ENCODE data around the gene VAT1L. TPM values are rescaled to one million over a fixed set of nuclear protein-coding genes. Genes with fewer than 3 reads are reported as not detected.
"Not testable (repeated sequence)": the region's sequence is repeated elsewhere in the genome, so short reads cannot be mapped to it uniquely, and the experiment has no call there.

VAT1L gene
- total and polyA plus RNA-seq, 2 experiments from 2014 or later, result 3.1 to 5.9 TPM

GRCh38 chr16:77989846-77990245 is 201.5 kb downstream of the VAT1L start:
- Histone ChIP-seq H3K27ac (no peak overlapping the region), H3K9me2 (replicated peaks; ENCODE audit: insufficient read depth) (no peaks in the 10 kb centered on the region), H3K9me3 (ENCODE audit: low read depth) (no peaks in the 10 kb centered on the region), H3K4me2 (no peak overlapping the region), H2AFZ (no peak overlapping the region), H3K36me3 (replicated peaks; ENCODE audit: insufficient read depth, low read depth) (no peaks in the 10 kb centered on the region), H4K20me1 (ENCODE audit: insufficient read depth, poor library complexity, severe bottlenecking) (no peaks in the 10 kb centered on the region), H3K79me2 (no peaks in the 10 kb centered on the region), H3K4me1 (ENCODE audit: insufficient read depth) (peaks cover 4% of the 10 kb centered on the region), H3K4me3 (no peak overlapping the region), H3K27me3 (no peaks in the 10 kb centered on the region)
- TF ChIP-seq EZH2 (IDR thresholded peaks at IDR 0.05; ENCODE audit: borderline replicate concordance), result no peak
- TF ChIP-seq CTCF (IDR thresholded peaks at IDR 0.05; ENCODE audit: poor library complexity), result no peak
- no peak for TF ChIP-seq EZH2phosphoT487 (IDR thresholded peaks at IDR 0.05; ENCODE audit: low read depth, severe bottlenecking, unreplicated experiment)
- WGBS (ENCODE audit: low lambda C conversion rate, missing lambda C conversion rate), result 79% methylated on average over 4 of the region's 4 CpGs
- DNase-seq (ENCODE audit: low spot score), result no peak

DNA sequence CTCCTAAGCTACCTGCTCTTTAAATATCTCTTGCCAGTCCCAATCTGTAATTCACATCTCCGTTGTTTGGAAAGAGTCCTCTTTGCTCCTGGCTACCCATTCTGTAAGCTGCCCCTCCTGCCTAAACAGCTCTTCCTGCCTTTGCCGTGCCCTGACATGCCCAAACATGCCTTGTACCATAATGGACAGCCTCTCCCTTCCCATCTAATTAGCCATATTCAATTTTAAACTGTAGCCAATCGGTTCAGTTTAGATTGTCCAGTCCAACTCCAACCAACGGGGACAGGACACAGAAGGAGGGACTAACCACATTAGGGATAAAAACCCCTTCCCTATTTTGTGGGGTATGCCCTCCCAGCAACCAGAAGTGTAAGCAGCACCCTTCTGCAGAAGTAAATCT is 203.3 kb downstream of the VAT1L start:
- Histone ChIP-seq H3K9me2 (replicated peaks; ENCODE audit: insufficient read depth) (no peaks in the 10 kb centered on the region), H3K4me1 (ENCODE audit: insufficient read depth) (peaks cover 4% of the 10 kb centered on the region), H3K79me2 (no peaks in the 10 kb centered on the region), H3K27ac (peak overlapping the region; percentile 74), H3K9me3 (ENCODE audit: low read depth) (no peaks in the 10 kb centered on the region), H4K20me1 (ENCODE audit: insufficient read depth, poor library complexity, severe bottlenecking) (no peaks in the 10 kb centered on the region), H3K4me2 (no peak overlapping the region), H3K27me3 (no peaks in the 10 kb centered on the region), H3K36me3 (replicated peaks; ENCODE audit: insufficient read depth, low read depth) (no peaks in the 10 kb centered on the region), H2AFZ (no peak overlapping the region), H3K4me3 (no peak overlapping the region)
- 12% methylated on average over 4 of the region's 4 CpGs for WGBS (ENCODE audit: low lambda C conversion rate, missing lambda C conversion rate)
- TF ChIP-seq CTCF (IDR thresholded peaks at IDR 0.05; ENCODE audit: poor library complexity) (no peak), EZH2phosphoT487 (IDR thresholded peaks at IDR 0.05; ENCODE audit: low read depth, severe bottlenecking, unreplicated experiment) (no peak), EZH2 (IDR thresholded peaks at IDR 0.05; ENCODE audit: borderline replicate concordance) (no peak)
- no peak for DNase-seq (ENCODE audit: low spot score)

DNA sequence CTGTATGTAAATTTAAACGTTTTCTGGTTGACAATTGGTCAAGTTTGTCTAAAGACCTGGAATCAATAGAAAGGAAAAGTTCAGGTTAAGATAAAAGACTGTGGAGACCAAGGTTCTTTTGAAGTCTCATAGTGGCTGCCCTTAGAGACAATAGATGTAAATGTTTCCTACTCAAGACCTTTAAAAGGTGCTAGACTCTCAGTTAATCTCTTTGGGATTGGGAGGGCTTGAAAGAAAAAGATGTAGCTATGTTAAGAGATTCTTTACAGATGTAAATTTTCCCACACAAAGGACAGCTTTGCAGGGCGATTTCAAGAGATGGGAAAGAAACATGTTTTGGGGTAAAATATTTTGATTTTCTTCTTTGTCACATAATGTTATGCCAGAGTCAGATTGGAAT is 204.0 kb downstream of the VAT1L start:
- H3K79me2 ChIP-seq; H3K4me1 ChIP-seq (ENCODE audit: insufficient read depth); H3K9me3 ChIP-seq (ENCODE audit: low read depth); H3K9me2 ChIP-seq (replicated peaks; ENCODE audit: insufficient read depth); H4K20me1 ChIP-seq (ENCODE audit: insufficient read depth, poor library complexity, severe bottlenecking); H3K27me3 ChIP-seq; H3K4me2 ChIP-seq; H2AFZ ChIP-seq; DNase-seq (ENCODE audit: low spot score); H3K4me3 ChIP-seq; H3K36me3 ChIP-seq (replicated peaks; ENCODE audit: insufficient read depth, low read depth): not testable (repeated sequence)
- peak overlapping the region; percentile 74 for H3K27ac ChIP-seq
- 16% methylated on average over 2 of the region's 2 CpGs for WGBS (ENCODE audit: low lambda C conversion rate, missing lambda C conversion rate)

DNA sequence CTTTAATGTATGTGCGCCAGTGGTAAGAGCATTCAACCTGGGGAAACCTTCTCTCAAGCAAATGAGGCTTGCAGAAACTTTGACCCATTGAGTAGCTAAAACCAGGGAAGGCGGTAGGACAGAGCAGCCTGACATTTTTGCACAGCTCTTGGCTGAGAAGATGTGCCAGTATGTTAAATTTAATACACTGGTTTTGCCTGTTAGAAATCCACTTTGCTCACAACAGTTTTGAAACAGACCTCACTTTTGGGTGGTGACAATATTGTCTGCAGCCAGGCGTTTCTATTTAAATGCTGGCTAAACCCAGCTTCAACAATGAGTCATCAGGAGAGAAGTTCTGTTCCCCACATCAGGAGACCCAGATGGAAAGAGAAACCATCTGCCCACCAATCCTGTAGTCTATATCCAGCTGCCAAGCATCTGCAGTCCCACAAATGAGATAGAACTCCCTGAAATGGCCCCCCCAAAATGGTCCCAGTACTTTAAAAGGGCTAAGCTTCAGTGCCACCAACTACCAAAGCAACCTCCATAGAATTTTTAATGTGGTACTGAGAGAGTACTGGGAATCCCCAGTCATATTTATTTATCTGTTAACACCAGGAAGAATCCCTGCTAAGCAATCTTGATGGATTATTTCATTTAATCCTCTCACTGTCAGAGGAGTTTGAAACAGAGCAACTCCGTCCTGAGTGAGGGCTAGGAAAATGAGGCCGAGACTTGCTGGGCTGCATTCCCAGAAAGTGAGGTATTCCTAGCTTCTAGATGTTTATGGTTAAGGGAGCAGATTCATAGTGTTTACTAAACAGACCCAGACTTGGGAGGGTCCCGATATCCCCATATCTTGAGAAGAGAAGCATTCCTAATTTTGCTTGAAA is 205.0 kb downstream of the VAT1L start:
- peaks cover 4% of the 10 kb centered on the region for H3K4me1 ChIP-seq (ENCODE audit: insufficient read depth)
- no peaks in the 10 kb centered on the region for H4K20me1 ChIP-seq (ENCODE audit: insufficient read depth, poor library complexity, severe bottlenecking)
- H3K4me3 ChIP-seq, result no peak overlapping the region
- no peaks in the 10 kb centered on the region for H3K27me3 ChIP-seq
- H3K9me3 ChIP-seq (ENCODE audit: low read depth), result no peaks in the 10 kb centered on the region
- WGBS (ENCODE audit: low lambda C conversion rate, missing lambda C conversion rate), result 26% methylated on average over 6 of the region's 6 CpGs
- peak overlapping the region; percentile 59 for H3K4me2 ChIP-seq
- H3K9me2 ChIP-seq (replicated peaks; ENCODE audit: insufficient read depth), result no peaks in the 10 kb centered on the region
- DNase-seq (ENCODE audit: low spot score), result peak; percentile 49
- H2AFZ ChIP-seq, result no peak overlapping the region
- peak overlapping the region; percentile 74 for H3K27ac ChIP-seq
- no peaks in the 10 kb centered on the region for H3K36me3 ChIP-seq (replicated peaks; ENCODE audit: insufficient read depth, low read depth)
- H3K79me2 ChIP-seq, result no peaks in the 10 kb centered on the region
- TF ChIP-seq EZH2 (IDR thresholded peaks at IDR 0.05; ENCODE audit: borderline replicate concordance), result no peak
- TF ChIP-seq EZH2phosphoT487 (IDR thresholded peaks at IDR 0.05; ENCODE audit: low read depth, severe bottlenecking, unreplicated experiment), result no peak
- TF ChIP-seq CTCF (IDR thresholded peaks at IDR 0.05; ENCODE audit: poor library complexity), result no peak
